Natural killer cell treated with Interleukin-12 subunit alpha and Interleukin-12 subunit beta and Interleukin-15 and Interleukin-18, amount 100 ng/mL, for 72 hours (primary cell): ENCODE measurements around the gene CCDC91. TPM values are rescaled to one million over a fixed set of nuclear protein-coding genes. Genes with fewer than 3 reads are reported as not detected.
A peak's percentile ranks its signal among the peaks of the same experiment; 100 is the strongest.
"Not testable (repeated sequence)": the region's sequence is repeated elsewhere in the genome, so short reads cannot be mapped to it uniquely, and the experiment has no call there.

Experiments used
- ATAC-seq, 2 donors: fragments of 150-1000 bp; cut with Tn5 transposase in 1 of 2; sonication (Bioruptor Pico), chemical (Tn5 transposase) in 1 of 2; 2 replicates each; pipeline ENCODE4 v1.10.0; 2021
- DNase-seq: peaks from one replicate; pipeline ENCODE4 v3.0.0; 2022; ENCODE audit warnings: low spot score
- H3K27ac Mint-ChIP-seq, 2 donors: 1 replicate in 1 of 2; 2 replicates in 1 of 2; pipeline ENCODE4 v1.8.0; 2022; ENCODE audit warnings: mixed read lengths in 2 of 2, mild to moderate bottlenecking in 1 of 2, moderate library complexity in 1 of 2
- H3K27me3 Mint-ChIP-seq, 2 donors: 1 replicate in 1 of 2; 2 replicates in 1 of 2; pipeline ENCODE4 v1.8.0; 2022; ENCODE audit warnings: mixed read lengths in 2 of 2
- H3K36me3 Mint-ChIP-seq: one replicate; pipeline ENCODE4 v1.8.0; 2022; ENCODE audit warnings: mixed read lengths
- H3K4me1 Mint-ChIP-seq, 2 donors: 1 replicate in 1 of 2; 2 replicates in 1 of 2; pipeline ENCODE4 v1.8.0; 2022; ENCODE audit warnings: low read depth in 2 of 2, mixed read lengths in 2 of 2, mild to moderate bottlenecking in 1 of 2
- H3K4me3 Mint-ChIP-seq: one replicate; pipeline ENCODE4 v1.8.0; 2022; ENCODE audit warnings: mixed read lengths
- H3K9me3 Mint-ChIP-seq: 2 replicates; pipeline ENCODE4 v1.8.0; 2022; ENCODE audit warnings: mixed read lengths
- total RNA-seq, 2 donors: library from RNA; stranded (reverse); gene quantifications; one replicate each; pipeline ENCODE4 v1.2.3, GENCODE V29; 2022

The CCDC91 gene
- total RNA-seq, 2 donors from 2014 or later = 21.7 to 44.6 TPM

- H3K27me3 Mint-ChIP-seq = no peaks in the 10 kb centered on the region
- H3K9me3 Mint-ChIP-seq = peaks cover 9% of the 10 kb centered on the region
- ATAC-seq (no peak), DNase-seq (no peak)
- peaks cover 9 to 12% of the 10 kb centered on the region in 2 donors for H3K4me1 Mint-ChIP-seq
- peak overlapping the region in 1 of 2 donors; percentile 6 for H3K27ac Mint-ChIP-seq
- H3K36me3 Mint-ChIP-seq = peaks cover 23% of the 10 kb centered on the region
- no peak overlapping the region for H3K4me3 Mint-ChIP-seq
Measured at GRCh38 chr12:28294300-28294699, 104.0 kb downstream of the CCDC91 start.

DNA sequence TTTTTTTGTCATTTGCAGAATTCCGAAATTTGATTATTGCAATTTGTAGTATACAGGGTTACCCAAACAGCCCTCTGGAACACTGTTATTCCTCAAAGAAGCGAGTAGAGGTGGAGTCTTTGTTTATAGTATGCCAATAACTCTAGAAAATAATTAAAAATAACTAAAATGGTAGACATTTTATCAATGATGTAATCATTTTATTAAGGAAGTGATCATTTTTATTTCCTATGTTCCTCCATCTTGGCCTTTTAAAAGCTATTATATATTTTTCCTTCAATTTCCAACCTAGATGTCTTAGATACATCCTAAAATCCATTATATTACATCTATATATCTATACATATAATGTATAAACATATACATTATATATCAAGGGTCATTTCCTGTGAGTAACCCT, 106.0 kb downstream of the CCDC91 start:
- H3K27me3 Mint-ChIP-seq = no peaks in the 10 kb centered on the region
- no peaks in the 10 kb centered on the region for H3K9me3 Mint-ChIP-seq
- peaks cover 11% of the 10 kb centered on the region for H3K36me3 Mint-ChIP-seq
- ATAC-seq = no peak
- H3K27ac Mint-ChIP-seq = no peak overlapping the region
- no peak overlapping the region for H3K4me3 Mint-ChIP-seq
- peaks cover 11 to 14% of the 10 kb centered on the region in 2 donors for H3K4me1 Mint-ChIP-seq
- DNase-seq = no peak

GRCh38 chr12:28303192-28303591, 112.9 kb downstream of the CCDC91 start:
- peaks cover 13% of the 10 kb centered on the region for H3K36me3 Mint-ChIP-seq
- H3K27me3 Mint-ChIP-seq = no peaks in the 10 kb centered on the region
- no peak overlapping the region for H3K4me3 Mint-ChIP-seq
- no peak overlapping the region for H3K27ac Mint-ChIP-seq
- ATAC-seq (no peak), DNase-seq (no peak)
- H3K4me1 Mint-ChIP-seq = peaks cover 11 to 14% of the 10 kb centered on the region in 2 donors
- H3K9me3 Mint-ChIP-seq = no peaks in the 10 kb centered on the region

DNA sequence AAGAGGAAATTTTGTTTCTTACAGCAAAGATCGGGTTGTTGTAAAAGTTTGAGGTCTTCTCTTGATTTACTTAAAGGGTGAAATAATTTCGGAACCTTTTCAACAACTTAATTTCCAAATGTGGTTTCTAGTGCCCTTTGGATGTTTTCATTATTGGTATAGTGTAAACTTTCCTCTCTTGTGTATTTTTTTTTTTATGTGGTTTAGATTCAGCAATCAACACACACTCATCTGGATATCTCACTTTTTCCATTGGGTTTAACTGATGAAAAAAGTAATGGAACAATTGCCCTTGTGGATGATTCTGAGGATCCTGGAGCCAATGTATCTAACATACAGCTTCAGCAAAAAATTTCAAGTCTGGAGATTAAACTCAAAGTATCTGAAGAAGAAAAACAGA, 116.3 kb downstream of the CCDC91 start:
- no peak for ATAC-seq
- no peak overlapping the region for H3K27ac Mint-ChIP-seq
- H3K4me3 Mint-ChIP-seq = no peak overlapping the region
- H3K36me3 Mint-ChIP-seq = peaks cover 19% of the 10 kb centered on the region
- peaks cover 5 to 6% of the 10 kb centered on the region in 2 donors for H3K4me1 Mint-ChIP-seq
- H3K27me3 Mint-ChIP-seq = no peaks in the 10 kb centered on the region
- no peak for DNase-seq
- no peaks in the 10 kb centered on the region for H3K9me3 Mint-ChIP-seq

- DNase-seq (no peak), ATAC-seq (no peak)
- no peak overlapping the region for H3K4me3 Mint-ChIP-seq
- no peaks in the 10 kb centered on the region for H3K9me3 Mint-ChIP-seq
- peaks cover 3 to 8% of the 10 kb centered on the region in 2 donors for H3K4me1 Mint-ChIP-seq
- H3K36me3 Mint-ChIP-seq = peaks cover 12% of the 10 kb centered on the region
- H3K27ac Mint-ChIP-seq = no peak overlapping the region
- H3K27me3 Mint-ChIP-seq = no peaks in the 10 kb centered on the region
Measured at GRCh38 chr12:28308891-28309290, 118.6 kb downstream of the CCDC91 start.

DNA sequence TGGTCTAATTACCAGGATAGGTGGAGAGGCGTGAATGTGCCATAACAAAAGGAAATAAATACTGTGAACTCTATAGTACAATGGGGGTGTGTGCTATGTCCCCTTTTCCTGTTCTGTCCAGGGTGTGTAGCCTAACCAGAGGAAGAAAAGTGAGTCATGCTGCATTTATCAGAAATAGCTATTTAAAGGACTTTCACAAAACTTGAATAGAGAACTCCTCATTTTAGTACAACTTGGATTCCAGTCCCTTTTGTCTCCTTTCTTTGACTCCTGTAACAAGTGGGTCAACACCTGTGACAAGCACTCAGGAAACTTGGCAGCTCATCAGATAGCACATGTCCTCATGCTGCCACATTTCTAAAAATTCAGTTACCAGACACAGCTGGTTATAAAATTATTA, 123.4 kb downstream of the CCDC91 start:
- Mint-ChIP-seq H3K9me3 (peaks cover 4% of the 10 kb centered on the region), H3K27me3 (no peaks in the 10 kb centered on the region), H3K27ac (peak overlapping the region in 1 of 2 donors; percentile 54), H3K4me1 (peaks cover 6 to 8% of the 10 kb centered on the region in 2 donors), H3K4me3 (no peak overlapping the region), H3K36me3 (peaks cover 16% of the 10 kb centered on the region)
- DNase-seq = no peak
- no peak for ATAC-seq

DNA sequence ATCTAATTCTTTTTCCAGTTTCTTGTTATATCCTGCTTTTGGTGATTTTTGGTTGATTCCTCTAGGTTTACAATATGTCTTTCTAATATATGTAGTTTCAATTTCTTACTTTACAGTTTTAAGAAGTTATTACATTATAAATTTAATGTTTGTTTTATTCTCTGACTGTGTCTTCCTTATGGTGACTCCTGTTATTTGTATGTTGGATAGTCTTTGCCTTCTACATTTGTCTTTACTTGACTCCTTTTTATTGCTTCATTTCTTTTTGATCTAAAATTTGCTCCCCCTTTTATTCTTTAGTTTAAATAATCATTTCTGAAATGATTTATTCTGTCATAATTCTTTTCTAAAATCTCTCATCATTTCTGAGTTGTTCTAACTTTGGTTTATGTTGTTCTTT, 125.8 kb downstream of the CCDC91 start:
- Mint-ChIP-seq H3K36me3 (peaks cover 14% of the 10 kb centered on the region), H3K9me3 (peaks cover 4% of the 10 kb centered on the region), H3K27ac (no peak overlapping the region), H3K27me3 (no peaks in the 10 kb centered on the region), H3K4me1 (peaks cover 13% of the 10 kb centered on the region in 2 donors), H3K4me3 (no peak overlapping the region)
- no peak for DNase-seq
- no peak for ATAC-seq

- ATAC-seq (no peak), DNase-seq (no peak)
- peaks cover 4% of the 10 kb centered on the region for H3K9me3 Mint-ChIP-seq
- H3K27me3 Mint-ChIP-seq = no peaks in the 10 kb centered on the region
- H3K4me3 Mint-ChIP-seq = no peak overlapping the region
- no peak overlapping the region for H3K27ac Mint-ChIP-seq
- peaks cover 11 to 14% of the 10 kb centered on the region in 2 donors for H3K4me1 Mint-ChIP-seq
- peaks cover 14% of the 10 kb centered on the region for H3K36me3 Mint-ChIP-seq
Measured at GRCh38 chr12:28318273-28318672, 128.0 kb downstream of the CCDC91 start.

DNA sequence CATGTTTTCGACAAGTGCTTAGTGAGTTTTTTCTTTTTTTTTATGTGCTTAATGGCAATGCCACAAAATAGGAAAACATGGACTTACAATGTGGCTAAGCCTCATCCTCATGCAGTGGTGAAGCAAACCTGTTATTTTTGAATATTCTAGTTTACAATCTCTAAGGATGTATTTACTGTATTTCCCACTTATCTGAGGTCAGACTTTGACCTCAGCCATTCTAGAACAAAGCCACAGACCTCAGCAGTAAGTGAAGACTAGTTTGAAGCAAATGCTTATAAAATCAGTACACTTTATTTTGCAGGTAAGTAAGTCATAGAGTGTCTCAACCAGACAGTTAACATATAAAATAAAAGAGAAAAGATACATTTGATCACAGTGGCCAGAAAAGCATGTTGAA, 130.1 kb downstream of the CCDC91 start:
- H3K9me3 Mint-ChIP-seq = peaks cover 4% of the 10 kb centered on the region
- H3K4me1 Mint-ChIP-seq = peaks cover 8 to 11% of the 10 kb centered on the region in 2 donors
- H3K27me3 Mint-ChIP-seq = no peaks in the 10 kb centered on the region
- ATAC-seq = no peak
- no peak overlapping the region for H3K4me3 Mint-ChIP-seq
- peaks cover 14% of the 10 kb centered on the region for H3K36me3 Mint-ChIP-seq
- DNase-seq = no peak
- no peak overlapping the region for H3K27ac Mint-ChIP-seq

DNA sequence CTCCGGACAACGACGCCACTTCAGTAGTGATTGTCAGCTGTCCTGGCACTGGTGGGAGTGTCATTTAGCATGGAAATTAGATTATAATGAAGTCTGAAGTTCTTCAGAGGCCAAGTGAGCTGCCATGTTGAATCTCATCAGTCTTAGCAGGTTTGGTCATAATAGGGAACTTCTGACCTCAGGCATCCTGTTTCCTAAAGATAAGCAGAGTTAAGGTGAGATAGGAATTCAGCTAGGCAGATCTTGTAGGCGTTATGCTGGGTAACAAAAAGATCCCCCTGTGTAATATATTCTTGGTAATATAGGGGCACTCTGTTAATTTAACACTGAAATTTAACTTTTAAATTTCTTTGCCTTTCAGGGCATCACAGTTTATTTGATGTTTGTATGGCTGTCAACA, 137.5 kb downstream of the CCDC91 start:
- Mint-ChIP-seq H3K9me3 (peaks cover 8% of the 10 kb centered on the region), H3K27me3 (no peaks in the 10 kb centered on the region), H3K27ac (no peak overlapping the region), H3K36me3 (peaks cover 11% of the 10 kb centered on the region), H3K4me1 (peaks cover 0 to 4% of the 10 kb centered on the region in 2 donors), H3K4me3 (no peak overlapping the region)
- ATAC-seq (no peak), DNase-seq (no peak)

- peaks cover 11% of the 10 kb centered on the region for H3K36me3 Mint-ChIP-seq
- ATAC-seq (no peak), DNase-seq (no peak)
- H3K9me3 Mint-ChIP-seq = peaks cover 8% of the 10 kb centered on the region
- no peak overlapping the region for H3K4me3 Mint-ChIP-seq
- no peaks in the 10 kb centered on the region for H3K4me1 Mint-ChIP-seq
- H3K27ac Mint-ChIP-seq = no peak overlapping the region
- no peaks in the 10 kb centered on the region for H3K27me3 Mint-ChIP-seq
Measured at GRCh38 chr12:28328967-28329366, 138.7 kb downstream of the CCDC91 start.

- not testable (repeated sequence) for DNase-seq, ATAC-seq, H3K4me1 Mint-ChIP-seq, H3K9me3 Mint-ChIP-seq, H3K27ac Mint-ChIP-seq, H3K27me3 Mint-ChIP-seq, H3K4me3 Mint-ChIP-seq
- H3K36me3 Mint-ChIP-seq = peaks cover 11% of the 10 kb centered on the region
Measured at GRCh38 chr12:28329727-28330126, 139.5 kb downstream of the CCDC91 start.

GRCh38 chr12:28330232-28330631, 140.0 kb downstream of the CCDC91 start:
- H3K4me3 Mint-ChIP-seq, ATAC-seq, DNase-seq, H3K4me1 Mint-ChIP-seq, H3K9me3 Mint-ChIP-seq, H3K27ac Mint-ChIP-seq, H3K27me3 Mint-ChIP-seq: not testable (repeated sequence)
- H3K36me3 Mint-ChIP-seq = peaks cover 11% of the 10 kb centered on the region

DNA sequence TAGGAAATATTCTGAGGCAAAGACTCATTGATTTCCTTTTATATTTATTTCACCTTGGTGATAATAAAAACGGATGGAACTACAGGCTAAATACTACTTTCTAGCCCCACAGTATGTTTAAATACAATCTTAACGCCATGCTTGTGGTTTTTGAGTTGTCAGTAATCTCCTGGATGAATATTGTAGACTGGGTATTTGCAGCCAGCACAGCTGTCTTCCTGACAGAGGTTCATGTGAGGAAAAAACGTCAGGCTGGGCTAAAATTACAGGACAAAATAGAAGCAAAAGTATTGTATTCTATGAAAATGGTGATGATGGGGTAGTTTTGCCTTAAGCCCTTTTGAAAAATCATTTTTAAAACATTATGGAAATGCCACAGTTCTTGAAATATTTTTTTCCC, 140.9 kb downstream of the CCDC91 start:
- H3K27me3 Mint-ChIP-seq = no peaks in the 10 kb centered on the region
- H3K36me3 Mint-ChIP-seq = peaks cover 11% of the 10 kb centered on the region
- DNase-seq = no peak

More for the DNA sequence above, 140.9 kb downstream of the CCDC91 start:
- H3K9me3 Mint-ChIP-seq = peaks cover 8% of the 10 kb centered on the region
- peaks cover 0 to under 1% of the 10 kb centered on the region in 2 donors for H3K4me1 Mint-ChIP-seq
- no peak overlapping the region for H3K4me3 Mint-ChIP-seq
- no peak for ATAC-seq
- H3K27ac Mint-ChIP-seq = no peak overlapping the region
